Dermis blood vessel endothelial cell (primary cell): ENCODE measurements around the gene CD200R1L. TPM values are rescaled to one million over a fixed set of nuclear protein-coding genes. Genes with fewer than 3 reads are reported as not detected.
A peak's percentile ranks its signal among the peaks of the same experiment; 100 is the strongest.

Source experiments
- DNase-seq: peaks from one replicate; pipeline ENCODE4 v3.0.0; 2010
- total RNA-seq: library from RNA; depleted of rRNA; stranded (reverse); fragments of >200 nt; gene quantifications from 2 replicates; pipeline ENCODE4 v1.2.3, GENCODE V29; 2014

The CD200R1L gene
- total RNA-seq, 1 donor from 2014 or later: not detected

GRCh38 chr3:112817797-112818196 is 28.9 kb downstream of the CD200R1L start:
- DNase-seq: no peak

- DNase-seq: no peak
These were observed 29.4 kb downstream of the CD200R1L start for GRCh38 chr3:112817271-112817670.

- DNase-seq: no peak
These were observed 30.7 kb downstream of the CD200R1L start for GRCh38 chr3:112815981-112816380.

- peak; percentile 47 for DNase-seq
These were observed 32.4 kb downstream of the CD200R1L start for GRCh38 chr3:112814266-112814665.

GRCh38 chr3:112813723-112814171 is 32.9 kb downstream of the CD200R1L start:
- no peak for DNase-seq

- DNase-seq: no peak
These were observed 33.6 kb downstream of the CD200R1L start for GRCh38 chr3:112813016-112813415.

- no peak for DNase-seq
These were observed 34.6 kb downstream of the CD200R1L start for GRCh38 chr3:112811917-112812660.

- no peak for DNase-seq
These were observed 35.4 kb downstream of the CD200R1L start for GRCh38 chr3:112811131-112811884.

GRCh38 chr3:112810561-112810960 is 36.1 kb downstream of the CD200R1L start:
- DNase-seq: no peak

GRCh38 chr3:112808136-112808535 is 38.5 kb downstream of the CD200R1L start:
- no peak for DNase-seq

GRCh38 chr3:112807685-112808084 is 39.0 kb downstream of the CD200R1L start:
- no peak for DNase-seq

GRCh38 chr3:112806903-112807302 is 39.8 kb downstream of the CD200R1L start:
- no peak for DNase-seq

GRCh38 chr3:112805126-112805525 is 41.5 kb downstream of the CD200R1L start:
- no peak for DNase-seq

- DNase-seq: no peak
These were observed 42.6 kb downstream of the CD200R1L start for GRCh38 chr3:112804021-112804420.

GRCh38 chr3:112803467-112803866 is 43.2 kb downstream of the CD200R1L start:
- DNase-seq: no peak

- DNase-seq: no peak
These were observed 44.3 kb downstream of the CD200R1L start for GRCh38 chr3:112802338-112802737.

- DNase-seq: no peak
These were observed 46.7 kb downstream of the CD200R1L start for GRCh38 chr3:112799946-112800345.

GRCh38 chr3:112794622-112795172 is 52.0 kb downstream of the CD200R1L start:
- no peak for DNase-seq

GRCh38 chr3:112793326-112794081 is 53.2 kb downstream of the CD200R1L start:
- no peak for DNase-seq

- DNase-seq: no peak
These were observed 54.9 kb downstream of the CD200R1L start for GRCh38 chr3:112791736-112792135.

- DNase-seq: no peak
These were observed 56.9 kb downstream of the CD200R1L start for GRCh38 chr3:112789787-112790186.

GRCh38 chr3:112786881-112787579 is 59.6 kb downstream of the CD200R1L start:
- no peak for DNase-seq
